Activated T-cell treated with anti-CD3 and anti-CD28 coated beads for 48 hours (primary cell): ENCODE results near the gene NAT14.
"Not testable (repeated sequence)": the region's sequence is repeated elsewhere in the genome, so short reads cannot be mapped to it uniquely, and the experiment has no call there.

Experiments
- DNase-seq: peaks from one replicate; pipeline ENCODE4 v3.0.0-alpha.2; 2020; ENCODE audit warnings: low read depth

Gene NAT14

DNA sequence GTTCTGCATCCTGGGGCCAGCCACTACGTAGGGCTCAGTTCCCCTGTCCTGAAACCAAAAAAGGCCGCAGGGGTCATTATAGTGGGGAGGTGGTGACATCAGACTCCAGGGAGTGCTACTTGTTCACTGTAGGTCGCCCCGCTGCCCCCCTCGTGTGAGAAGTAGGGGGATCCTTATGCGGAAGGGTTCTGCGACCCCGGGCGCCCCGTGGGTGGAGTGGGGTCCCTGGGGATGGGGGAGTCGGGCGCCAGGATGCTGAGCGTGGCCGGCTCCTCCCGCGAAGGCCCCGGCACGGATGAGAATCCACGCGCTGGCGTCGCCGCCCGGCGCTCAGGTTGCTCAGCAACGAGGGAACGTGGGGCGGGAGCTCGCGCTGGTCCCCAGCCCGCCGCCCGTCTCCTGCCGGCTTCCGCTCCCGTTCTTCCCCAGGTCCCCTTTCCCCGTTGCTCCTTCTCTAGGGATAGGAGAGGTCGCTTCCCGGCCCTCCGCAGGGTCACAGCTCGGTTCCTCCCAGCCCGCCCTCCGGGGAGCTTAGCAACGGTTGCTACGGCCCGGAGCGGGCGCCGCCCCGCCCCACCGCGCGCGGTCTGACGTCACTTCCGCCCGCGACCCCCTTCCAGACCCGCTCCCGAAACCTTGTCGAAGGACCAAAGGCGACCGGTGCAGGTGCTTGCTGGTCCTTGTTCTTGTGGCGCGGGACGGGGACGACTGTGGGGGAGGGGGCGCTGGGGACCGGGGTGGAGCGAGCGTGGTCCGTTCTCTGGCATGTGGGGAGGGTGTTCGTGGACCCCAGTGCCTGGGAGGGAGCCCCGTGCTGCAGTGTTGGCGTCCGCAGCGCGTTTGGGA is at the start of gene NAT14:
NAT14 (plus strand) TSS at position 596 of the 846 bp plus-strand sequence. CDS start 521 bp downstream, outside the sequence.
- DNase-seq: peak; percentile 65

GRCh38 chr19:55436847-55437246 is 48.1 kb upstream of the NAT14 start:
- DNase-seq: no peak

DNA sequence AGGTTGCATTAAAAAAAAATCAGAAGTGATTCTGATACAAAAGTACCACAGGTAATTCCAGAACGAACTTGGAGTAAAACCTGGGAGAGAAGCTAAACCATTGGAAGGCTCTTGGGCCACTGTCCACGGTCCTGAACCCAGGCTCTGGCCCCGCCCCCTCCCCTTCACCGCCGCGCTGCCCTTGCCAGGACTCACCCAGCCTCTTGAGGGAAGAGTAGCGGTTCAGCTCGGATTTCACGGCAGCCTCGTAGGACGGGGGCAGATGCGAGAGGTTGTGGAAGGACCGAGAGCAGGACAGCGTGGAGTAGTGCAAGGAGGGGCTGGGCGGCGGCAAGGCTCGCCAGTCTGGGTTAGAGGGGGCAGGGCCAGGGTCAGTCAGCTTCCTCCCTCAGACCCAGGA is 47.6 kb upstream of the NAT14 start:
- no peak for DNase-seq

- no peak for DNase-seq
These were observed 45.9 kb upstream of the NAT14 start for GRCh38 chr19:55439052-55439451.

DNA sequence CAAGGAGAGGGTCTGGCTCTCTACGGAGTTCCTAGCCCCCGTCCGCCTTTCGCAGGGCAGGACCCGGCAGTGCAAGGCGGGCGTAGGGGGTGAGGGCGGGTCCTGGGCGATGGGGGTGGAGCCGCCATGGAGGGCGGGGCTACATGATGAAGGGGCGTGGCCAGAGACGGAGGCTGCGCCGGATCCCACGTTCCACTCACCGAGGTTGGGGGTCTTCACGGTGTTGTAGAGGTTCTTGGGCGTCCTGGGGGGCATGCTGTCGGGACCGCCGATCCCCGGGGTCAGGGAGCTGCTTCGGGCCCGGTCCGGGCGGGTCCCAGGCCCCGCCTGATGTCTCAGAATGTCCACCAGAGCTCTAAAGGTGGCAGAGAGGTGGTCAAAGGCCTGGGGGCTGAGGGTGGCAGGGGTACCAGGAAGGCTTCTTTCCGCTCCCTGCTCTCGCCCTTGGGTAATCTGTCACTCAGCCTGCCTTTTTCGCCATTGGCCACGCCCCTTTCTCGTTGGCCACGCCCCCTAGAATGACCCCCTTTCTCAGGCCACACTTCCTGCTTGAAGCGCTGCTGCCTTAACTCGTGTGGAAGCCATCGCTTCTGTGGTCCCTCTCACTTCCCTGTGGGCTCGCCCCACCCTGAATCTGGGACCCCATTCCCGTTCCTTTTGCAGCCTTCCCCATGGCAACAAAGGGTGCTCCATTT is 44.4 kb upstream of the NAT14 start:
- no peak for DNase-seq

GRCh38 chr19:55441319-55441691 is 43.7 kb upstream of the NAT14 start:
- no peak for DNase-seq

DNA sequence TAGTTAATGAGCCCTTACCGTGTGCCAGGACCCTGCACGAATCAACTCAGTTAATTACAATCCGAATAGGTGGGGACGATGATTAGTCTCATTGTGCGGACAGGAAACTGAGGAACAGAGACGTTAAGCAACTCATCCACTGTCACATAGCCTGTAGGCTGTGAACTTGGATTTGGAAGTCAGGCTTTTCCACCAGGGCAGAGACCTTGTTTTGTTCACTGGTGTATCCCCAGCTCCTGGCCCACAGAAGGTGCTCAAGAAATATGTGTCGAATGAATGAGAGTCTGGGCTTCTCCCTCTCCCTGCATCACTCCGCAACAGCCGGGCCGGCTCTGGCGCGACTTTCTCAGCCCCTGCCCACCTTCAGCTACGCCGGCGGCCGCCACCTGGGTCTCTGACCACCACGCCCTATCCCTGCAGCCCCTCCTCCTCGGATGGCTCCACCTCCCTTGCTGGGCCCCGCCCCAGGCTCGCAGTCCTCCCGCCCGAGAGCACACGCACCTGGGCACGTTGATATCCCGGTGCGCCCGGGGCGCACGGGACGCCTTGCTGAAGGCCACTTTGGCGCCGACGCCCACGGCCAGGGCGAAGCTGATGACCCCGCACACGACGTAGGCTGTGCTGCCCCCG is 43.2 kb upstream of the NAT14 start:
- no peak for DNase-seq

GRCh38 chr19:55442372-55442961 is 42.5 kb upstream of the NAT14 start:
- no peak for DNase-seq

GRCh38 chr19:55443045-55443823 is 41.8 kb upstream of the NAT14 start, which contains the start of gene SHISA7:
Gene SHISA7 (minus strand): TSS chr19:55443300. CDS start chr19:55442863, 437 bp downstream.
- DNase-seq: no peak

- no peak for DNase-seq
These were observed 41.0 kb upstream of the NAT14 start for GRCh38 chr19:55443824-55444480.

GRCh38 chr19:55444646-55445045 is 40.3 kb upstream of the NAT14 start:
- DNase-seq: no peak

DNA sequence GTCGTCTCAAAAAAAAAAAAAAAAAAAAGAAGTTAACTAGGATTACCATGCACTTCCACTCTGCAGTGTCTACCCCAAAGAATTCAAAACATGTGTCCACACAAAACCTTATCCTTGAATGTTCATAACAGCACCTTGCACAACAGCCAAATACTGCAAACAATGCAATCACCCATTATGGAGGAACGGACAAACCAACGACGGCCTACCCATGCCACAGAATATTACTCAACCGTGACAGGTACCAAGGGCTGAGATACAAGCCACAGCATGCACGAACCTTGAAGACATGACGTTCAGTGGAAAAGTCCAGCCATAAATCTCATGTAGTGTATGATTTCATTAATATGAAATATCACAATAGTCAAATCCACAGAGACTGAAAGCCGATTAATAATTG is 38.9 kb upstream of the NAT14 start:
- no peak for DNase-seq

DNA sequence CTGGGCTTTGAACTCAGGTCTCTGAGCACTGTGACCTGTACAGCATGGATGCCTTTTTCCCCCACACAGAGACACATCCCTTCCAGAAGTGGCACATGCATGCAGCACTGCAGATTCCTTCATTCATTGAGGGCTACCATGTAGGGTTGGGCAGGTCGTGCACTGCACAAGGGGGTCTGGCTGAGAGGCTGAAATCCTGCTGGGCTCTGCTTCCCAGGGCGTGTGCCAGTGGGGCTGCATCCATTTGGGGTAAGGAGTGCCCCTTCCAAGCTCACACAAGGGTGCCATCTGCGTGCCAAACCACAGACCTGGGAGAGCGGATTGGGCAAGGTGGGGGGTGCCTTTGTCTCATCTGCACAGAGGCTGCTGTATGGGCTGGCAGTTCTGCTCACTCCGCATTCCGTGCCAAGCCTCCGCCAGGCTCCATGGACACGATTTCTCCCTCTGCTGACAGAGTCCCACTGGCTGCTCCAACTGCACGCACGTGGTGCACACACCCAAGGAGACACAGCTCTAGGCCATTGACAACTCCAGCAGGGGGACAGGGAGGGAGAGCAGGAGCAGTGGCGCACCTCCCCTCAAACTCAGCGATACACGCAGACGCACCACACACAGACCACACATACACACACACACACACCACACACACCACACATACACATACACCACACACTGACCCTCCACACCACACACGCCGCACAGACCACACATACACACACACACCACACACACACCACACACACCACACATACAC is 37.4 kb upstream of the NAT14 start:
- DNase-seq: no peak

DNA sequence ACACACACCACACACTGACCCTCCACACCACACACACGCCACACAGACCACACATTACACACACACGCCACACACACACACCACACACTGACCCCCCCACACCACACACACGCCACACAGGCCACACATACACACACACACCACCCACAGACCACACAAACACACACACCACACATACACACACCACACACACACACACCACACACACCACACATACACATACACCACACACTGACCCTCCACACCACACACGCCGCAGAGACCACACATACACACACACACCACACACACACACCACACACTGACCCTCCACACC is 36.9 kb upstream of the NAT14 start:
- not testable (repeated sequence) for DNase-seq

DNA sequence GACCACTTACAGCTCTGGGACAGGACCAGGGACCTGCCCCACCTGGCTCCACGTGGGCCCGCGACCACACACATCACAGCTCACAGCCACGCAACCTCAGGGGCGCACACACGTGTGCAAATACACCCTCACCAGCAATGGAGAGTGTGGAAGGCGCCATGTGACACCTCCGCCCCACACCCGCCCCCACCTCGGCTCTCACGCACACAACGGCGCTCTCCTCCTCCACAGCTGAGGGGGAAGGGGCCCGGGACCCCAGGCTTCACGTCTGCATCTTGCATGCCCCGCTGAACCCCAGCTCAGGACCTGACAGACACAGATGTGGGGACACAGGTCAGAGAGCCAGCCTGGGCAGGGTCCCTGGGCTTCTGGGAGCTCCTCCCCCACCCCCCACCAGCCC is 35.5 kb upstream of the NAT14 start:
- no peak for DNase-seq

DNA sequence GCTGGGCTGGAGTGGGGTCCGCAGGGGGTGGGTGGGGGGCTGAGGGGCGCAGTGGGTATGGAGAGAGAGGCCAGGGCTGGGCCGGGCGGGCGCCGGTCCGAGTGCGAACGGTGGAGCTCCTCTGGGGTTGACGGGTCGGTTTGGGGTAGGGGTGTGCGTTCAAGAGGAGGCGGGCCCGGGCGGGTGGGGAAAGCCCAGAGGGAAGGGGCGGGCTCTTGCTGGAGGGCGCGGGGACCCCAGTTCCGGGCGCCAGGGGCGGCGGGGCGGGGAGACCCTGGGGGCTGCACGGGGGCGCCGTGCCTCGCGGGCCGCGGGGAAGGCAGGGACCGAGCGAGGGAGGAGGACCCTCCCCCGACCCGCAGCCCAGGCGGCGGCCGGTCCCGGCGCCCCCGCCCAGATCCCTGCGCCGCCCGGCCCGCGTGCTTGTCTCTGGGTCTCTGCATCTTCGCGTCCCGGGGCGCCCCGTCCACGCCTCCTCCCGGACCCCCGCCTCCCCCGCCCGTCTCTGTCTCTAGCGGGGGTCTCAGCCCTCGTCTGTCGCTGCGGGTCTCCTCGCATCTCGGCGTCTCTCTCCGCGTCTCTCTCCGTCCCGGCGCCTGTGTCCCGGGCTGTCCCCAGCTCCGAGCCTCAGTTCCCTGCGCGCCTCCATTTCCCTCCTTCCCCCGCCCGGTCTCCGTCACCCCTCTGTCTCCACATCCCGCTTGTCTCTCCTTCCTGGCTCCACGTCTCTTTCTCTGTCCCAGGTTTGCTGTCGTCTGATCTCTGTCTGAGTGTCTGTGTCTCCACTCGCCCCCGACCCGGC is 33.6 kb upstream of the NAT14 start:
- no peak for DNase-seq

DNA sequence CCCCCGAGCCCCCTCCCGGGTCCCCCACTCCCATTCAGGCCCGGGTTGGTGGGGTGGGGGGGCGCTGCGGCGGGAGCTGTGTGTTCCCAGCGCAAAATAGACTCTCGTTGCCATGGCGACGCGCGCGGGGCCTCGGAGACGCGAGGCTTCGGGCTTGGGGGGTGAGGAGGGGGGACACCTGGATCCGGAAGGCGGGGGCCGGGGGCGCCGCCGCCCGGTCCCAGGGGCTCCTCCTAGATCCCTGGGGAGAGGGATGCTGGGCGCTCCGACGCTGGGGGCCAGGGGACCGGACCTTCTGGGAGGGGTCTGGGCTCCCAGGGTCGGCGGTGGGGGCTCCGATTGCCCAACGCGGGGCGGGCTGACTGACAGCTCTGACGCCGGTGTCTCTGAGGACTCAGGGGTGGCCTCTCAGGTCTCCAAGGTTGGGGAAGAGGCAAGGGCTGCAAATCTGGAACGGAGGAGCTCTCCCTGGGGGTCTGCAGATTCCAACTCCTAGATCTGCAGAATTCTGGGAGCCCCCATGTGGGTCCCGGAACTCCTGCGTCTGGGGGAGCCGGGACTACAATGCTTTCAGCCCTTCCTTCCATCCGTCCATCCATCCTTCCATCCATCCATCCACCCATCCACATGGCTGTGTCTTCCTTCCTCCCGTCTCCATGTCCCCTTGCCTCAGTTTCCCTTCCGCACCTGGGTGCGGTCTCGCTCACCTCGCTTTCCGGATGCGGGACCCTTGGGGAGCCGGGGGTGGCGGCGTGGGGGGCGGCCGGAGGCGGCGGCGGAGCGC is 32.8 kb upstream of the NAT14 start:
- DNase-seq: no peak

DNA sequence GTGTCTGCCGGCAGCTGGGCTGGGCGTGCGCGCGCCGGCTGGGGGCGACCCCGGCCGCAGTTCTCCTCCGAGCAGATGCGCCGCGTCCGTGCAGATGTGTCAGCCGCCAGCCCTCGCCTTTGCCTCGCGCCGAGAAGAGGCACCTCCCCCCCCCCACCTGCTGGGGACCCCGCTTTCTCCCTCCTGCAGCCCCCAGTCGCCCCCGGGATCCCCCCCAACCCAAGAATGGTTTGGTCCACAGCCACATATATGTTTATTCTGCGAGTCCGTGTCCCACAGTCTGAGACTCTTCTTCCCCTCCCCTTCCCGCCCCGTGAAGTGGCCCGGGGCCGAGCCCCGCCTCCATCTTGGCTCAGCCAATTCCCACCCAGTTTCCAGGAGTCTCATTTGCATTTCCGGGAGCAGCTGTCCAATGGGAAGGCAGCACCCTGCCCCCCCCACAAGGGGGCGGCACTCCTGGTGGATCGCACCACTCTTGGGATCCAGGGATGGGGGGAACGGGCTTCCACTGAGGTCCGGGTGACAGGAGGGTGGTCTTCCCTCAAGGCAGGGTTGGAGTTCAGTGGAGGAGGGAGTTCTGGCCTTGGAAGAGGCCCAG is 32.1 kb upstream of the NAT14 start:
- peak; percentile 45 for DNase-seq
